Tibial nerve (tissue), 4 donors: ENCODE data around the gene CEP112.

ENCODE experiments used
- EP300 ChIP-seq, 2 donors: sonication (generic); formaldehyde crosslinking; IDR thresholded peaks; one replicate each; pipeline ENCODE4 v1.6.1; 2017; ENCODE audit warnings: antibody characterized with exemption in 2 of 2, mild to moderate bottlenecking in 1 of 2
- POLR2A ChIP-seq, 2 donors: fragments of 450-650 bp; IDR thresholded peaks; one replicate each; pipeline ENCODE4 v1.6.1; 2017; ENCODE audit warnings: antibody characterized with exemption in 2 of 2, mild to moderate bottlenecking in 2 of 2, moderate library complexity in 2 of 2
- TF ChIP-seq, protein P1 (sequence below), 5 experiments: fragments of 200-600 bp in 3 of 5; fragments of 450-650 bp in 2 of 5; sonication (generic) in 3 of 5; IDR thresholded peaks; one replicate each; pipeline ENCODE4 v1.5.1; 2016 to 2019; ENCODE audit warnings: antibody characterized with exemption in 5 of 5, mild to moderate bottlenecking in 3 of 5, moderate library complexity in 2 of 5

DNA sequence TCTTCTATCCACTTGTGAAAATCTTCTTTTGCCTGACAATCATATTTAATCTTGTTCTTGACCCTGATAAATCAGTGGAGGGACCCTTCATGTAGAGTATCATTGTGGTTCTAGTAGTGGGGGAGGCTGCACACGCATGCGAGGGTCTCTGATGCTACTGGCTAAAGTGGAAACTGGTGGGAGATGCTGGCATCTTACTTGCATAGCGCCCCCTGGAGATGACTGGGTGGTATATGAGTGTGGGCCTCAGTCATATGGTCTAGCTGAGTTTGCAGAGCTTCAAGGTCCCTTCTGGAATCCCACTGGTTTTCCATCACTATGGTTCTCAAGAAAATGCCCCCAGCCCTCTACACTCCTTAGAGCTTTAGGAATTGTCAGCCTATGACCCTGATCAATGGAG, 394.1 kb downstream of the CEP112 start:
- TF ChIP-seq POLR2A (IDR thresholded peaks at IDR 0.05): no peak
- TF ChIP-seq, protein P1, sequence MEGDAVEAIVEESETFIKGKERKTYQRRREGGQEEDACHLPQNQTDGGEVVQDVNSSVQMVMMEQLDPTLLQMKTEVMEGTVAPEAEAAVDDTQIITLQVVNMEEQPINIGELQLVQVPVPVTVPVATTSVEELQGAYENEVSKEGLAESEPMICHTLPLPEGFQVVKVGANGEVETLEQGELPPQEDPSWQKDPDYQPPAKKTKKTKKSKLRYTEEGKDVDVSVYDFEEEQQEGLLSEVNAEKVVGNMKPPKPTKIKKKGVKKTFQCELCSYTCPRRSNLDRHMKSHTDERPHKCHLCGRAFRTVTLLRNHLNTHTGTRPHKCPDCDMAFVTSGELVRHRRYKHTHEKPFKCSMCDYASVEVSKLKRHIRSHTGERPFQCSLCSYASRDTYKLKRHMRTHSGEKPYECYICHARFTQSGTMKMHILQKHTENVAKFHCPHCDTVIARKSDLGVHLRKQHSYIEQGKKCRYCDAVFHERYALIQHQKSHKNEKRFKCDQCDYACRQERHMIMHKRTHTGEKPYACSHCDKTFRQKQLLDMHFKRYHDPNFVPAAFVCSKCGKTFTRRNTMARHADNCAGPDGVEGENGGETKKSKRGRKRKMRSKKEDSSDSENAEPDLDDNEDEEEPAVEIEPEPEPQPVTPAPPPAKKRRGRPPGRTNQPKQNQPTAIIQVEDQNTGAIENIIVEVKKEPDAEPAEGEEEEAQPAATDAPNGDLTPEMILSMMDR (IDR thresholded peaks at IDR 0.05): no peak
- no peak for TF ChIP-seq EP300 (IDR thresholded peaks at IDR 0.05)
